Fibroblast of skin of scalp (primary cell): ENCODE results near the gene GALNT16.

Source experiments
- DNase-seq: peaks from one replicate; pipeline ENCODE4 v3.0.0-alpha.2; 2013

The GALNT16 gene

DNA sequence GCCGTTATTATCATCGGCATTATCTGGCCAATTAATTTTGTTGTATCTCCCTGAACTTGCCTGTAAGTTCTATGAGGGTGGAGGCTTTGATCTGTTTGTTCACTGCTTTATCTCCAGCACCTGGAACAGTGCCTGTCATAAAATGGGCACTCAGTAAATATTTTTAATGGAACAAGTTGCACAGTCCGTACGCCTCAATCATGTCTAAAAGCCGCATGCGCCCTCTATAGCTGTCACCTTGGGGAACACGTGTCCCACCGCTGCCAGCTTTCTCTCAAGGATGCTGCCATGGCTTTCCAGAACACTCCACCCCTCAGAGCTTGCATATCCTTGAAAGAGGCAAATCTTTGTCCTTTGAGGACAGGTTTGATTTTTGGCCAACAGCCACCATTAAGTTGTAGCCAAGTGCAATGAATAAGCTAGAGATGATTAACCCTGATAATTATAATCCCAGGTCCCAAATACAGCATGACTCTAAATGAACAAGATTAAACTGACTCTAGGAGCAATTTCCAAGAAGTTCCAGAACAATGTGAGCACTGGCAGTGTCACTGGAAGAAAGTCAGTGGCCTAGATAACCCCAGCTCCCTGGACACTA lies 83.1 kb downstream of the GALNT16 start:
- DNase-seq, result no peak

DNA sequence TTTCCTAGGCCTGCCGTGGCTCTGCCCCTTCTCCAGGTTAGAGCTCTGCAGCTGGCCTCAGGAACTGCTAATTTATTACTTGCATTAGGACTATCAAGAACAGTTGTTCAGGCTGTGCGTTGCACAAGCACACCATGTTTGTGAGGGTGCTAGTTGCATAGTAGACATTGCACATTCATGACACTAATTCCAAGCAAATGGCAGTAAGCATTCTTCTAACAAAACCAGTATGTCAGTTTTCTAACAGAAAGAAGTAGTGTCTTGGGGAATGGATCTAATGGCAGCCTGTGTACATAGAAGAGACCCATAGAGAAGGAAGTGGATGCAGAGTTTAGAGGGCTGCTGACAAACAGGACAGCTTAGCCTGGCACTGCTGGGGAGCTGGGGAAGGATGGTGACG lies 84.2 kb downstream of the GALNT16 start:
- DNase-seq, result no peak

DNA sequence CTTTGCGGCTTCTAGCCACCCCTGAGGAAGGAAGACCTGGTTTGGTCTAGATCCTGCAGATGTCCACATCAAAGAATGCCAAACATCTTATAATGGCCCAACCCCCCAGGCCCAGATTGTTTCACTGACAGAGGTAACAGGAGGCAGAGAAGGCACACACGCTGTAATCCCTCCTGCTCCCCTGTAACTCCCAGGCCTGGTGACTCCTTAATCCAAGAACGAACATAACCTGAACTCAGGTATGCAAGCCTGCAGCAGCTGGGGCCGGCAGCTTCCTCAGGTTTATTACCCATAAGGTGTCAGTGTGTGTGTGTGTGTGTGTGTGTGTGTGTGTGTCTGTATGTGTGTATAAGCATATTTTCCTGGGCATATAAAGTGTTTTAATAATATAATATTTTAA lies 85.4 kb downstream of the GALNT16 start:
- no peak for DNase-seq

DNA sequence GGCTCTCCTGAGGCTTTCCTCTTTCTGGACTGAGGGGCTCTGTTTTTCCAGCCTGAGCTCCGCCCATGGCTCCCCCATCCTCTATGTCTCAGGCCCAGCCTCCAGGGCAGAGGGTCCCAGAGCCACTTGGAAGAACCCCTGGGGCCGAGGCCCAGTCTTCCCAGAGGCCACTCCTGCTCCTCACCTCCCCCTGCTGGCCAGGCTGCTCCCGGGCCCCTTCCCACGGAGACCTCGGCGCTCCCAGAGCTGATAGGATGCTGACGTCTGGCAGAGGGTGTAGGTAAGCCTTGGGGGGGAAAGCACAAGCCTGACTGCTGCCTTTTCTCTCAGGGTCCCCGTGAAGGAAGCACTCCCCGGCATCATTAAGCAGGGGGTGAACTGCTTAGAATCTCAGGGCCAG lies 86.8 kb downstream of the GALNT16 start:
- peak; percentile 20 for DNase-seq

DNA sequence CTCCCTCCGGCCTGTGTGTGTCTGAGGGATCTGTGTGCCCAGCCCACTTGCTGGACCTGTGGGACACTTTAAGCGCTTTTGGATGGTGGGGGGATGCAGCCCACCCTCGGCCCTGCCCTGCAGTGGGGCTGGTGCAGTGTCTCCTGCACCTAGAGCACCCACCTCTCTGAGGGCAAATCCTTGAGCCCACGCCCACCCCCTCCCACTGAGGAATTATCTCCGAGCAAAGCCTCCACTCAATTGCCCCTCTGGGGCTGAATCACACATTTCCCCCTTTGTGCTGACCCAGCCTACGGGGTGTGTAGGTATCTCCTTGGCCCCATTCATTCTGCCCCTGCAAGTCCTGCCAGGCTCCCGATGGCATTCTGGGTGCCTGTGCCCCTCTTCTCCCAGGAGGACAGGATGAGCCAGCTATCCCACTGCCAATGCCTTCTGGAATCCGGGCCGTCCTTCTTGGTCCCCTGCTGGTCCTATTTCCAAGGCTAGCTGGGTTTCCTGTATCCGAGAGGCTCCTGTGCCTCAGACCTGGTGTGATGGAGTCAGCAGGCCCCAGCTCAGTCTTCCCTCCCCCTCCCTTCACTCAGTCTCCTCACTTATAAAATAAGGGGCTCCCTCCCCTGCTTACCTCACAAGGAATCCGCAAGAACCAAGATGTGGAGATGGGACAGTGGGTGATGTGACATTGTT lies 89.3 kb downstream of the GALNT16 start:
- no peak for DNase-seq

DNA sequence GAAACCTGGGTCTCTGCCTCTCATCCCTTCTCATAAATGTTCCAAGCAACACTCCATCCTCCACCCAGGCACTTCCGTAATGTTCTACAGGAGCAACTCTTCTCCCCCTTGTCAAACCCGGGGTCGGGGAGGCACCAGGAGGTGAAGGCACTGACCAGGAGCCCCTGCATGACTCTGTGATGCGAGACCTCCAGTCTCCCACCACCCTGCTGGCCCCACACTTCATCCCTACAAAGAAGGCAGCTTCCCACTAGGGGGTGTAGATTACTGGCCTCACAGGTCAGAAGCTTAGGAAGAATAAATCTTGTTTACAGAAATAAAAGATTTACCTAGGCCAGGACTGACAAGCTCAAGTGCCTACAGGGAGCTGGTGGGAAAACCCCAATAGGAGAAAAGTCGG lies 90.9 kb downstream of the GALNT16 start:
- no peak for DNase-seq

DNA sequence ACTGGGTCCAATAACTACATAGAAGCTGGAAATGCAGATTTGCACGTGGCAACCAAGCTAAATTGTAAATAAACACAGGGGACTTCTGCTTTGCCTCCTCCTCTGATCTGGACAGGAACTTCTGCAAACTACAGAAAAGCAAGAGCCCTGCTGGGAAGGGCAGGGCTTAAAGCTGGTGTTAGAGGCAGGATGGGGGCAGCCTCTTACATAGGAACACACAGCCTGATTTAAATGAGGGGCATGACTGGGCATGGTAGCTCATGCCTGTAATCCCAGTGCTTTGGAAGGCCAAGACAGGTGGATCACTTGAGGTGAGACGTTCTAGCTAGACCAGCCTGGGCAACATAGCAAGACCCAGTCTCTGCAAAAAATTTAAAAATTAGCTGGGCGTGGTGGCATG lies 91.4 kb downstream of the GALNT16 start:
- no peak for DNase-seq

DNA sequence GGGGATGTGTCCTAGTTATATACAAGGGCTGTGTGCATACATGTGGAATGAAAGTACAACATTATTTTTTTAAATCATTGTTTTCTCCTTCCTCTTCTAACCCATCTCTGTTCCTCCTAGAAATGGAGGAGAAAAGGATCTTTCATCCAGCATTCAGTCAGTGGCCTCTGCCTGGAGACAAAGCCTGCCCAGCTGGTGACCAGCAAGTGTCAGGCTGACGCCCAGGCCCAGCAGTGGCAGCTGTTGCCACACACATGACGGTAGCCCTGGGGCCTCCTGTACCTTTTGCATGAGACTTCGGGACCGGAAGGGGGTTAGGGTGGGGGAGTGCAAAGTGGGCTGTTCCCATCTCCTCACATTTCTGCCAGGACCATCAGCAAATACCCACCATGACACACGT lies 92.0 kb downstream of the GALNT16 start:
- DNase-seq, result no peak

DNA sequence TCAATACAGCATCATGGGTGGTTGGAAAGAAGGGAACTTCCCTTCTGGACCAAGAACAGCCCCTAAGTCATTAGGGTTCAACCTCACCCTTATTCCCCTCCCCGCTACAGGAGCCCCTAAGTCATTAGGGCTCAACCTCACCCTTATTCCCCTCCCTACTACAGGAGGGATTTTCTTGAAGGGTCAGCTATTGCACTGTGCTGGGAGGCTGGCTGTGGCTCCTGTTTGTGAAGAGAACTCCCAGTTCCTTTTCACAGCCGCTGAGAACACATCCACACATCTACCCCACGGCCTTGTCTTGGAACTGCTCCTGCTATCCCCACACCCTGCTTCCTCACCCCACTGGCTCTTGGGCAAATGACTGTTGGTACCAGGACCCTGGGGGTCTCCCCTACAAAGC lies 93.2 kb downstream of the GALNT16 start:
- DNase-seq, result no peak

DNA sequence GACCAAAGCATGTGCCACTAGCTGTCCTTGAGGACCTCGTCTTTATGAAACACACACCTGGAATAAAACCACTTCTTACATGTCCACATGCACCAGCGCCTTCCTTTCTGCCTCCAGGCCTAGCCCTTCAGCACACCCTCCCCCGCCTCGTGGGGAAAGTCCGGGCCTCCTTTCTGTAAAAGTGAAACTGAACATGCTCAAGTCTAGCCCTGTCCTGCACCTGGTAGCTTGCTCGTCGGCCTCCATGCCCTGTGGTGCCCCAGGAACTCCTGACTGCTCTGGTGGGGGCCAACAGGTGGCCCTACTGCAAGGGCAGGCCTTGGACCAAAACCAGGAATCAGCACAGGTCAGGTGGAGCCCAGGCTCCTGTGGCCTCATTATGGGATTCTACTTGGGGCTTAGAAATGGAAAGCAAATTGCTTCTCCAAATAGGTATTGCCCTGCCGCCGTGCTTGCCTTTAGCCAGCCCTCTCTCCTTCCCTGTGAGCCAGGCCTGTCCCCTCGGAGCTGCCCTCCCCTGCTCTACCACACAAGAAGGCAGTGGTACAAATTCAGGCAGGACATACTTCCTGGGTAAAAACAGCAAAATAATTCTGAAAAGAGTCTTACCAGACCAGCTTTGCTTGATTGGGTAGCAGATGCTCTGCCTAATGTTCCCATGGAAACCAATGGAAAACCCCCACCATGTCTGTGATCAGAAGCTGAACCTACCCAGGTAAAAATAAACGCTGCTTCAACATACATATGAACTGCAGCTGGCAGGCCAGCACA lies 94.6 kb downstream of the GALNT16 start:
- DNase-seq, result no peak

DNA sequence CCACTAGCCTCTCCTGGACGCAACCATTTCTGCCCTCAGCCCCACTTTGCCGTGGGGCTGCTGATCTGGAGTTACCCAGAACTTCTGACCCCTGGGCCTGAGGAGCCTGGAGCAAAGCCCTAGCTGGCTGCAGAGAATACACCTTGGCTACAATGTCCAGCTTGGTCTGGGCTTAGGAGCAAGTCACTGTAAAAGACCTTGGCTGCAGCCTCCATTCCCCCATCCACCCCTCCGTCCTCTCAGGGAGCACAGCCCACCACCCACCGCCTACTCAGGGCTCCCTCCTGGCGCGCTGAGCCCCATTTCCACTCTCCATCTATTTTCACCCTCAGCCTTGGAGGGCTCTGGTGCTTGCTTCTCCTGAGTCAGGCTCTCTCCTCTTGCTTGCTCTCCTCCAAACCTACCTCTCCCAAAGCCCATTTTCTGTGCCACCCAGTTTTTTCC lies 95.2 kb downstream of the GALNT16 start:
- DNase-seq, result no peak

DNA sequence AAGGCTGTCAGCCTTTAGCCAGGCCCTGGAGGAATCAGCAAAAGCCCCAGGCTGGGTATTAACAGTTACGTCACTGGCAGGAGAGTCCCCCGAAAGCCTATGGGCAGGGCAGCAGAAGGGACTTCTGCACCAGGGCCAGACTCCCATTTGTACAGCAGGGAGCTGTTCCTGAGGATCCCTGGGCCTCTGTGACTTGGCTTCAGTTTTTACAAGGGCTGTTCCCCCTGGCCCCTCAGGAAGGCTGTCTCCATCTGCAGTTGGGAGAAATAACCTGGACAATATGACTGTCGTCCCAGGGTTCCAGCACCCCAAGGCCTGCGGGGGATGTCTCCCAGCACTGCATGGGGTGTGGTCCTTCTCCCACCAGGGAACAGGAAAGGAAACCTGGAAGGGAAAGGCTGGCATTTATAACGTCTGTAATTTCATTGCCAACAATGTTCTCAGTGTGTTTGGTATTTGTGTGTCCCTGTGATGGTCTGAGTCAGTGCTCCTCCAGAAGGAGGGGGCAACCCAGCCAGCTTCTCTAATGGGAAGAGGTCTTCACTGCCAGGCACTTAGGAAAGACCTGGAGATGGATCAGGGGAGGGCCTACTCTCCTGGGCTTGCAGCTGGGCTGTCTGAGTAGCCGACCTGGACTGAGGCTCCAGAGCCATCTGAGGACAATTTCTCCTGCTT lies 95.8 kb downstream of the GALNT16 start:
- DNase-seq, result peak; percentile 55

DNA sequence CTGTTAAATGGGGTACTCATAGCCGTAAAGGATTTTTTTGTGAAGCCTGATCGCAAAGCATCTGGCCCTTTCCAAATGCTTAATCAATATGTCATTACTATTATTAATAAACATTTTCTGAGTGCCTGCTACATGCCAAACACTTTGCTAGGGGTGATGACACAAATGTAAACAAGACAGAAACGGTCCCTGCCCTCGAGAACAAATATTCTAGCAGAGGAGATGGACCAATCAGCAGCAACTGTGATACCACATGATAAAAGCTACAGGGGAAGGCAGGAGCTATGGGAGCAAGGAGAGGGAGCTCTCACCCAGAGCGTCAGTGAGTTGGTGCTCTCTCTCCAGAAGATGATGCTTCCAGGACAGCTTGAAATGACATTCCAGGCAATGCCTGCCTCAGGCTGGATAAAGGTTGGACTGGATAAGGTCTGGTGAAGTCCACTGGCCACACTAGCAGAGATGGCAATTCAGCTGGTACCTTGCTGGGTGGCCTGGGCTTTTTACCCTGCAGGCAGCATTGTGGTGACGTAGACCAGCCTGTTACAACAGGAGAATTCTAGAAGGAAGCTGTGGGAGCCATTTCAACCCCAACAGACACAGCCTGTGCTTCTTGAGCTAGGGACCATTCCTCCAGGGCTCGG lies 97.1 kb downstream of the GALNT16 start:
- no peak for DNase-seq

DNA sequence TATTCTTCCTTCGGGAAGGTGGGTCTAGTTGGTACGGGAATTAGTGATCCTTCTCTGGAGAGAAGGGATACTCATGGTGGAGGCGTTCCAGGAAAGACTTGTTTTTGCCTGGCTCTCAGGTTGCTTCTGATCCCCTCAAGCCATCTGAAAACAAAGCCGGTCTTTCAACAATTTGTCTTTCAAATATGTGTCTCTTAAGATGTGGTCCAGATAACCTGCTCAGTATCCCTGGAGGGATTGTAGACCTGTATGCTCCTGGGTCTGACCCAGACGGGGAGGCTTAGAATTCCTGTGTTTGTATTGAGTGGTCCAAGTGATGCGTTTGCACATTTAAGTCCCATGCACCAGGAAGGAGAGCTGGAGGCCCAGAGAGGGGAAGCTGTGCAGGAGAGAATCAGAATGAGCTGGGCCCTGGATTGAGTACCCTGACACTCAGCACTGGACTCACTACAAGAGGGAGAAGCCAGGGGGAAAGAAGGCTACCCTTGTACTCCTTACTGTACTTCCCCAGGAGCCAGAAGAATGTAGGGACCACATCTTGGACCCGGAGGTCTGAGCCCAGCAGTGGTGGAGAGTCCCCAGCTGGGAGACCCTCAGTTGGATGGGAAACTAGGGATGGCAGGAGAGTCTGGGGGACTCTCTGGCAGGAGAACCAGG lies 97.7 kb downstream of the GALNT16 start:
- DNase-seq, result no peak

DNA sequence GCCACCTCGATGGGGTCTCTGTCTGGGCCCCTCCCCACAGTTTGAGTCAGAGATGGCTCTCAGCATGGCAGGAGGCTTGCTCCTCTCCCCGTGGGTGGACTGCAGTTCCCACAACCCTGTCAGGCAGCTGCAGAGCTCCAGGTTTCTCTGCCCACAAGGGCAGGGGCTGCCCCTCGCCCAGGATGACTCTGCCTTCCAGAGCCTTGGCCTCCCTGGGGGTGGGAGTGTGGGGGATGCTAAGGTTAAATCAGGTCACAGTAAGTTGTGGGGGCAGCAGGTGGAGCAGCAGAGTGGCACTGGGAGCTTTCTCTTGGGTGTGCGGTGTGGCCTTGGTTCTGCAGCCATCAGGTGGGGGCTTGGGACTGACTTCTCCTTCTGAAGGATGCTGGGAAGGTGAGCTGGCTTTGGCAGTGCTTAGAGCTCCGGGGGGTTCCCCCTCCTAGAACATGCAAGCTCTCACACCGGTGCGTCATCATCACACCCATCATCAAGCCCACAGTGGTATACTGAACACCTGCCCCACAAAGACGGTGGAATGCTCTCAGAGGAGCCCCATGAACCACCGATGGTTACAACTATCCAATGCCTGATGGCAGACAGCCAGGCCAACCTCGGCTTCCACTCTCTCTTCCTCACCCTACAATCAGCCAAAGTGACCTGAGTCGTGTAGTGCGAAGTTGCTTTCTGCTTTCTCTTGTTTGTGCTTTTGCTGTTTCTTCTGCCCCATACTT lies 98.4 kb downstream of the GALNT16 start:
- no peak for DNase-seq

DNA sequence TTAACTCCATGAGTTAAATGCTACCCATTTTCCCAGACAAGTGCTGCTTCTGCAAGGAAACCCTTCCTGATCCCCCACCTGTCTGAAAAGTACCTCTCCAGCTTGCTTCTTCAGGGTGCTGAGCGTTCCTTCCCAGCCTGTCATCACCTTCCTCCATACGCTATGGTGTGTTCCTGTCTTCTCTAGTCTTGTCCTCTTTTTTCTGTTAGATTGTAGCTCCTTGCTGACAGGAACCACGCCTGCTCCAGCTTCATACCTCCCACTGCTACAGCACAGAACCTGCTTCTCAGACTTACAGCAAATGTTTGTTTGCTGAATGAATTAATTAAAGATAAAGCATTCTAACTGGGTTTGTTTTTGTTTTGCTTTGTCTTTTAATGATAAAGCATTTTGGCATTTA lies 99.0 kb downstream of the GALNT16 start:
- DNase-seq, result no peak

DNA sequence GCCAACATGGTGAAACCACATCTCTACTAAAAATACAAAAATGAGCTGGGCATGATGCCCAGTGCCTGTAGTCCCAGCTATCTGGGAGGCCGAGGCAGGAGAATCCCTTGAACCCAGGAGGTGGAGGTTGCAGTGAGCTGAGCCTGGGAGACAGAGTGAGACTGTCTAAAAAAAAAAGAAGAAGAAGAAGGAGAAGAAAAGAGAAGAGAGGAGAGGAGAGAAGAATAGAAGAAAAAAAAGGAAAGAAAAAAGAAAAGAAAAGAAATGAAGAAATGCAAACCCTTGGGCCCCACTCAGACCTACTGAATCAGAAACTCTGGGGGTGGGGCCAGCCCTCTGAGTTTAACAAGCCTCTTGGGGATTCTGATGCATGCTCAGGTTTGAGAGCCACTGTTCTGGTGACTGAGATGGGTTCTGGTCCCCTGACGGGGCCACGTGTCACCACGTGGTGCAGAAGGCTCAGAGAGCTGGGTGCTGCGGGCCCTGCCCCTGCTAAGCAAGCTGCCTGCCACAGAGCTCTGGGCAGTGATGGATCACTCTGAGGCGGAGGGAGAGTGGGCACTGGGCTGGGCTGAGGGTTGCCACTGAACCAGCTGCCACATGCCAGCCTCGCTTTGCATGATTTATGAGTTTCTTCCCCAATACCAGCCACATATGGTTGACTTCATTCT lies 100.6 kb downstream of the GALNT16 start:
- DNase-seq, result no peak

DNA sequence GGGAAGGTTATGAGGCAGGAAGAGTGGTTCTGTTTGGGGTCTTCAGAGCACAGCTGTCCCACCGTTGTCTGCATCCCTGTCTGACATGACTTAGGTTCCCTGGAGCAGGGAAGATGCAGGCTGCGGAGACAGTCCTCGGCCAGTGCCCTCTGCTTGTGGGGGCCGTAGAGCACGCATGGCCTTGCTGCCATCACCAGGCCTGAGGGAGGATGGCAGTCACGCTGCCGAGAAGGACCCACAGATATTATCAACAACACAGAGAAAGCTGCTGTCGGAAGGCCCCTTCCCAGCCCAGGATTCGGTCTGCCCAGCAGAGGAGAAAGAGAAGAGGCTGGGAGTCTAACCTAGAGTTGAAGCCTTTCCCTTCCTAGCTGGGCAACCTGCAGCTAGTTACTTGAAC lies 103.1 kb downstream of the GALNT16 start:
- DNase-seq, result peak; percentile 45

DNA sequence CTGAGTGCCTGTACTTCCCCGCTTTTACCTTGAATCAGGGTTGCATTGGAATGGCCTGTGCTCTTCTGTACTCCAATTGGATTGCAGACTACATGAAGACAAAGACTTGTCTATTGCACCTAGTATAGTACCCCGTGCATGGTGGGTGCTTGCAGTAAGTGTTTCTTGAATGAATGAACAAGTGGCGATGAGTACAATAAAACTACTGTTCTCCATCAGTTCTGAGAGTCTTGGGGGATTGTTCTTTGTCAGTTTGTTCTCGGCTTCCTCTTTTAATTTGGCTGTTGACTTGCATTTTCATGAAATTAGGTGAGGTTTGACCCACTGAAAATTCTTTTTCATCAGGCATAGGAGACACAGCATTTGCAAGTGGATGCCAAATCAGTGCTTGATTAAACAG lies 104.0 kb downstream of the GALNT16 start:
- DNase-seq, result no peak

DNA sequence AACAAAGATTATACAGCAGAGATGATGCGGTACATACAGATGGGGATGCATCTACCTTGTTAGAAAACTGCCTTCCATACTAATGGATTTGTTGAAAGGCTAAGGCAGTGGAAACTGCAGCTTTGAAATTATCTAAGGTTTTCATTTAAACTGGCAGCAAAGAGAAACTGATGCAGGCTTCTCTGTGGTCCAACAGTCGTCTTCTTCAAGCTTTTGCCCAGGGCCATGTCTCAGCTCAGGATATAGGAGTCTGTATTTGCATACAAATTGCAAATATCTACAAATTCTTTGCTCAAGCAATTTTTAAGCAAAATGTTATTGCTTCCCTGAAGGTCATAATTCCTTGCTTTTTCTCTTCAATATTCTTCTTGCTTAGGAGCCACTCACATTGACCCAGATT lies 104.4 kb downstream of the GALNT16 start:
- DNase-seq, result no peak

DNA sequence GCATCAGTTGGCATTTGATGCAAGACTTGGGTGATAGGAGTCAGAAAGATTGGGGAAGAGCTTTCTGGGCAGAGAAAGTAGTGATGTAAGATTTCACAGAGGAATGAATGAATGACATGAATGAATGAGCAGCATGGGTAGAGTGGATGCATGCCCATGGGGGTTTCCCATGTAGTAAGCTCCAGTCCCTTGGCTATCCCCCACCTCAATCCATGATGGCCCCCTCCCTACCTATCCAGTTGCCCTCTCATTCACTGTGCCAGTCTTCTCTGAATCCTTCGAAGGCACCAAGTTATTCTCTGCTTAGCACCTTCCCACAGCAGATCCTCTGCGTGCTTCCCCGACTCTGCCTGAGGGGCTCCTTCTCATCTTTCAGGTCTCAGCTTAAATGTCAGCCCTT lies 106.1 kb downstream of the GALNT16 start:
- no peak for DNase-seq
